ENCODE results near the gene CERS6. TPM values are rescaled to one million over a fixed set of nuclear protein-coding genes. Genes with fewer than 3 reads are reported as not detected.
"Not testable (repeated sequence)": the region's sequence is repeated elsewhere in the genome, so short reads cannot be mapped to it uniquely, and the experiment has no call there.

CERS6 gene
- total RNA-seq, 1 donor from 2014 or later: 10.9 TPM

GRCh38 chr2:168490946-168491605 is 35.0 kb downstream of the CERS6 start:
- intact Hi-C loops (cut with DNase I): no loop called here
- TF ChIP-seq CTCF (IDR thresholded peaks at IDR 0.05): no peak
- no peaks in the 10 kb centered on the region for H3K9me3 ChIP-seq
- no peaks in the 10 kb centered on the region for H3K27me3 ChIP-seq
- DNase-seq (ENCODE audit: low spot score in 2 of 2): no peak
- H3K36me3 ChIP-seq: no peaks in the 10 kb centered on the region
- no peak overlapping the region for H3K4me3 ChIP-seq
- H3K27ac ChIP-seq: no peak overlapping the region
- peaks cover 0 to 7% of the 10 kb centered on the region in 2 donors for H3K4me1 ChIP-seq

GRCh38 chr2:168491728-168492127 is 35.7 kb downstream of the CERS6 start:
- H3K27ac ChIP-seq; H3K4me3 ChIP-seq; H3K9me3 ChIP-seq; intact Hi-C loops (cut with DNase I); H3K36me3 ChIP-seq; H3K27me3 ChIP-seq; H3K4me1 ChIP-seq; DNase-seq (ENCODE audit: low spot score in 2 of 2): not testable (repeated sequence)

GRCh38 chr2:168493219-168493618 is 37.1 kb downstream of the CERS6 start:
- H3K9me3 ChIP-seq: not testable (repeated sequence)

GRCh38 chr2:168494190-168494711 is 38.2 kb downstream of the CERS6 start:
- Histone ChIP-seq H3K27ac (no peak overlapping the region), H3K27me3 (no peaks in the 10 kb centered on the region), H3K4me1 (peaks cover 0 to 7% of the 10 kb centered on the region in 2 donors), H3K9me3 (no peaks in the 10 kb centered on the region), H3K4me3 (no peak overlapping the region), H3K36me3 (no peaks in the 10 kb centered on the region)
- no peak for TF ChIP-seq CTCF (IDR thresholded peaks at IDR 0.05)
- intact Hi-C loops (cut with DNase I): no loop called here
- DNase-seq (ENCODE audit: low spot score in 2 of 2): no peak

More at GRCh38 chr2:168493219-168493618, 37.1 kb downstream of the CERS6 start:
- H3K4me3 ChIP-seq; H3K4me1 ChIP-seq; DNase-seq (ENCODE audit: low spot score in 2 of 2); H3K27ac ChIP-seq; H3K36me3 ChIP-seq; intact Hi-C loops (cut with DNase I); H3K27me3 ChIP-seq: not testable (repeated sequence)

GRCh38 chr2:168495524-168495923 is 39.5 kb downstream of the CERS6 start:
- intact Hi-C loops (cut with DNase I): no loop called here
- TF ChIP-seq CTCF (IDR thresholded peaks at IDR 0.05): no peak
- no peaks in the 10 kb centered on the region for H3K36me3 ChIP-seq
- H3K27ac ChIP-seq: no peak overlapping the region
- H3K27me3 ChIP-seq: no peaks in the 10 kb centered on the region
- no peak for DNase-seq (ENCODE audit: low spot score in 2 of 2)
- no peak overlapping the region for H3K4me3 ChIP-seq
- no peaks in the 10 kb centered on the region for H3K9me3 ChIP-seq
- H3K4me1 ChIP-seq: no peaks in the 10 kb centered on the region

- H3K27ac ChIP-seq: no peak overlapping the region
- no peaks in the 10 kb centered on the region for H3K27me3 ChIP-seq
- H3K4me1 ChIP-seq: no peaks in the 10 kb centered on the region
- no peaks in the 10 kb centered on the region for H3K9me3 ChIP-seq
- TF ChIP-seq CTCF (IDR thresholded peaks at IDR 0.05): no peak
- no peak for DNase-seq (ENCODE audit: low spot score in 2 of 2)
- no peaks in the 10 kb centered on the region for H3K36me3 ChIP-seq
- intact Hi-C loops (cut with DNase I): no loop called here
- H3K4me3 ChIP-seq: no peak overlapping the region
Observed at GRCh38 chr2:168496906-168497305, 40.8 kb downstream of the CERS6 start.
